Retina (tissue), 1 donor: Measurements from ENCODE around the gene CDH4.

Experiments used
- DNase-seq: peaks from one replicate; pipeline ENCODE4 v3.0.0-alpha.2; 2016

CDH4 gene

GRCh38 chr20:61285152-61285645, 33.1 kb downstream of the CDH4 start:
- DNase-seq = no peak

GRCh38 chr20:61285691-61286090, 33.6 kb downstream of the CDH4 start:
- DNase-seq = no peak

- DNase-seq = no peak
Observed at GRCh38 chr20:61287583-61288275, 35.7 kb downstream of the CDH4 start.

- peak; percentile 49 for DNase-seq
Observed at GRCh38 chr20:61288331-61288784, 36.3 kb downstream of the CDH4 start.

- no peak for DNase-seq
Observed at GRCh38 chr20:61289166-61289565, 37.1 kb downstream of the CDH4 start.

- DNase-seq = no peak
Observed at GRCh38 chr20:61290721-61291120, 38.7 kb downstream of the CDH4 start.

- DNase-seq = no peak
Observed at GRCh38 chr20:61291166-61291829, 39.2 kb downstream of the CDH4 start.

GRCh38 chr20:61292391-61292790, 40.3 kb downstream of the CDH4 start:
- DNase-seq = no peak

GRCh38 chr20:61292821-61293612, 41.0 kb downstream of the CDH4 start:
- no peak for DNase-seq

GRCh38 chr20:61293951-61294350, 41.9 kb downstream of the CDH4 start:
- DNase-seq = no peak

- no peak for DNase-seq
Observed at GRCh38 chr20:61295249-61295648, 43.2 kb downstream of the CDH4 start.

GRCh38 chr20:61295682-61296628, 43.9 kb downstream of the CDH4 start:
- DNase-seq = no peak

- DNase-seq = no peak
Observed at GRCh38 chr20:61296629-61297019, 44.6 kb downstream of the CDH4 start.

- no peak for DNase-seq
Observed at GRCh38 chr20:61297491-61297890, 45.4 kb downstream of the CDH4 start.

GRCh38 chr20:61297986-61298385, 45.9 kb downstream of the CDH4 start:
- DNase-seq = peak; percentile 49

GRCh38 chr20:61298661-61299060, 46.6 kb downstream of the CDH4 start:
- no peak for DNase-seq

- no peak for DNase-seq
Observed at GRCh38 chr20:61299104-61299503, 47.0 kb downstream of the CDH4 start.

- no peak for DNase-seq
Observed at GRCh38 chr20:61299618-61300017, 47.6 kb downstream of the CDH4 start.

GRCh38 chr20:61300293-61300692, 48.2 kb downstream of the CDH4 start:
- no peak for DNase-seq

- DNase-seq = no peak
Observed at GRCh38 chr20:61300709-61301108, 48.6 kb downstream of the CDH4 start.

- DNase-seq = no peak
Observed at GRCh38 chr20:61301711-61302525, 49.9 kb downstream of the CDH4 start.

- DNase-seq = no peak
Observed at GRCh38 chr20:61303217-61303616, 51.2 kb downstream of the CDH4 start.
